RWPE2 (cell line): ENCODE results near the gene LIF.

ENCODE experiments used
- ATAC-seq: fragments of 200-7000 bp; cut with Tn5 transposase; 3 replicates; pipeline ENCODE4 v1.9.1; 2021; ENCODE audit warnings: low read depth
- DNase-seq: peaks from one replicate; pipeline ENCODE4 v3.0.0-alpha.2; 2020; ENCODE audit warnings: low spot score
- H3K27ac ChIP-seq: fragments of 450-650 bp; 2 replicates; pipeline ENCODE4 v1.5.1; 2017; ENCODE audit warnings: mild to moderate bottlenecking; ENCODE audit not compliant: poor library complexity, severe bottlenecking
- H3K27me3 ChIP-seq: fragments of 250-450 bp; sonication (Bioruptor Pico); 2 replicates; pipeline ENCODE4 v1.5.1; 2021; ENCODE audit warnings: mild to moderate bottlenecking, moderate library complexity; ENCODE audit not compliant: insufficient read depth, poor library complexity, severe bottlenecking
- H3K36me3 ChIP-seq: fragments of 250-450 bp; sonication (Bioruptor Pico); 2 replicates; pipeline ENCODE4 v1.5.1; 2020; ENCODE audit warnings: low read depth, mild to moderate bottlenecking, moderate library complexity
- H3K4me1 ChIP-seq: fragments of 250-450 bp; sonication (Bioruptor Pico); 2 replicates; pipeline ENCODE4 v1.5.1; 2021; ENCODE audit warnings: mild to moderate bottlenecking, moderate library complexity; ENCODE audit not compliant: insufficient read depth, poor library complexity, severe bottlenecking
- H3K4me3 ChIP-seq: fragments of 250-450 bp; sonication (Bioruptor Pico); 2 replicates; pipeline ENCODE4 v1.5.1; 2021; ENCODE audit warnings: mild to moderate bottlenecking, moderate library complexity; ENCODE audit not compliant: severe bottlenecking
- H3K9me3 ChIP-seq: fragments of 250-450 bp; sonication (Bioruptor Pico); 2 replicates; pipeline ENCODE4 v1.5.1; 2021; ENCODE audit warnings: mild to moderate bottlenecking, moderate library complexity; ENCODE audit not compliant: severe bottlenecking
- TF ChIP-seq, protein P1 (sequence below): fragments of 450-650 bp; IDR thresholded peaks from one replicate; pipeline ENCODE4 v1.5.1; 2017; ENCODE audit warnings: mild to moderate bottlenecking, moderate library complexity; ENCODE audit not compliant: poor library complexity, severe bottlenecking

The LIF gene

DNA sequence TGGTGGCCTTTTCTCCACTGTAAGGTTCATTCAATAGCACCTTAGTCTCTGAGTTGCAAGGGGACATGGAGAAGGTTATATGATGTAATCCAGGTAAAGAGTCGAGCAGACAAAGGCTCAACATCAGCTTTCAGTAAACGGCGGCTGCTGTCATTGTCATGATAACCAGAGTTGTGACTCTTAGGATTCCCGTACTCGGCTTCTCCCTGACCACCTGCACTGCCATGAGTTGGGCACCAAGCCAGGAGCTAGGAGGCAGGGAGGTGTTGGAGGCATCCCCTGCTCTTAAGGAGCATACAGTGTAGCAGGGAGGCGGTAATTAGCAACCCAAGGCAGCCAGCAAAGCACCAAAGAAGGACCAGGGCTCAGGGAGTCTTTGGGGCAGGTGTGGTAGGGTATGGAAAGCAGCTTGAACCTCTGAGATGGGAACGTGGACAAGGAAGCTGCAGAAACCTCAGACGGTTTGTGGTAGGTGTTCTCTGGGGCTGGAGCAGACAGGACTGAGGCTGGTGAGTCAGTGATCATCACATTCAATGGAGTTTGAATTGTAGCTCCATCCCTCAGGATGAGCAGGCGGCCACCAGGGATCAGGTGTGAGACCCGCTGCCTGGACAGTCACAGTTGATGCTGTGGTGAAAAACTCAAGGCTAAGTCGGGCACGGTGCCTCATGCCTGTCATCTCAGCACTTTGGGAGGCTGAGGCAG, 31.7 kb downstream of the LIF start:
- H3K4me1 ChIP-seq = peaks cover 23% of the 10 kb centered on the region
- ATAC-seq (no peak), DNase-seq (no peak)
- no peak overlapping the region for H3K27ac ChIP-seq
- TF ChIP-seq, protein P1, sequence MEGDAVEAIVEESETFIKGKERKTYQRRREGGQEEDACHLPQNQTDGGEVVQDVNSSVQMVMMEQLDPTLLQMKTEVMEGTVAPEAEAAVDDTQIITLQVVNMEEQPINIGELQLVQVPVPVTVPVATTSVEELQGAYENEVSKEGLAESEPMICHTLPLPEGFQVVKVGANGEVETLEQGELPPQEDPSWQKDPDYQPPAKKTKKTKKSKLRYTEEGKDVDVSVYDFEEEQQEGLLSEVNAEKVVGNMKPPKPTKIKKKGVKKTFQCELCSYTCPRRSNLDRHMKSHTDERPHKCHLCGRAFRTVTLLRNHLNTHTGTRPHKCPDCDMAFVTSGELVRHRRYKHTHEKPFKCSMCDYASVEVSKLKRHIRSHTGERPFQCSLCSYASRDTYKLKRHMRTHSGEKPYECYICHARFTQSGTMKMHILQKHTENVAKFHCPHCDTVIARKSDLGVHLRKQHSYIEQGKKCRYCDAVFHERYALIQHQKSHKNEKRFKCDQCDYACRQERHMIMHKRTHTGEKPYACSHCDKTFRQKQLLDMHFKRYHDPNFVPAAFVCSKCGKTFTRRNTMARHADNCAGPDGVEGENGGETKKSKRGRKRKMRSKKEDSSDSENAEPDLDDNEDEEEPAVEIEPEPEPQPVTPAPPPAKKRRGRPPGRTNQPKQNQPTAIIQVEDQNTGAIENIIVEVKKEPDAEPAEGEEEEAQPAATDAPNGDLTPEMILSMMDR = no peak
- no peaks in the 10 kb centered on the region for H3K9me3 ChIP-seq
- H3K27me3 ChIP-seq = no peaks in the 10 kb centered on the region
- H3K36me3 ChIP-seq = no peaks in the 10 kb centered on the region
- H3K4me3 ChIP-seq = no peak overlapping the region

DNA sequence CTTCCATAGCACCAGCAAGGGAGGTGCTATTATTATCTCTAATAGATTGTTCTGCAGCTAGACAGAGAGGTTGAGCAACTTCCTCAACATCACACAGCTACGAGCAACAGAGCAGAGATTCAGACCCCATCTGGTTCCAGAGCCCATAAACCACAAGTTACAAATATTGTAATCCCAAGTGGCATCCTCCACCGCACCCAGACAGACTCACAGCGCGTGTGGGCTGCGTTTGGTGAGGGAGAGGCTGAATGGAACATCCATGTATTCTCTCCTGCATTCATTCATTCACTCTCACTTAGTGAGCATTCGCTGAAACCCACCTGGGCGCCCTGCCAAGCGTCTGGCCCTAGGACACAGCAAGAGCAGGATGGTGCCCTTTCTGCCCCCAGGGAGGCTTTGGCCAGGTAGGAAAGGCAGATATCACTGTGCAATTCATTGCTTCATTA, 33.5 kb downstream of the LIF start:
- ATAC-seq = peak; percentile 15; the same call in 2 of the 3 replicates
- Histone ChIP-seq H3K4me1 (peaks cover 32% of the 10 kb centered on the region), H3K4me3 (no peak overlapping the region), H3K27ac (peak overlapping the region; percentile 76), H3K27me3 (no peaks in the 10 kb centered on the region), H3K36me3 (no peaks in the 10 kb centered on the region), H3K9me3 (no peaks in the 10 kb centered on the region)
- TF ChIP-seq, protein P1 = no peak
- no peak for DNase-seq

DNA sequence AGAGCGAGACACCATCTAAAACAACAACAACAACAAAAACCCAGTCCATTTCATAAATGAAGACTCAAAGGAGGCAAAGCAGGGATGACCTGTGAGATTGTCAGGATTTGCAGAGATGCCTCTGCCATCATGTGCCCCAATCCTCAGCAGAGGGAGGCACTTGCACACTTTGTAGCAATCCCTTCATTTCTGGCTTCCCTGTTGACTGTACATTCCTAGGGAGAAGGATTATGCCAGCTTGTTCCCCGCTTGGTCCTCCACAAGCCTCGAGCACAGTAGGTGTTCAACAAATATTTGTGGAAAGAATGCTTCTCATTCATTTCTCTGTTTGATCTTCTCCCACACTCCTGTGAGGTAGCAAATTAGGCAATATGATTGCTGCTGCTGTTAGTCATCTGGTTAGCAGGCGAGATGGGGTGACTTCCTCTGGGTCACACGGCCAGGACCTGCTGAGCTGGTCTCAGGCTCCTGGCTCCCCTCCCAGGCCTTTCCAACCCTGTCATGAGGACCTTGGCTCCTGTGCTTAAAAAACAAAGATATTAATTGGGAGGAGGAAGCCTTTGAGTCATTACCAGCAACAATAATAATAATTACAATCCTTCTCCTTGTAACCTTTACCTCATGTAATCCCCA, 34.1 kb downstream of the LIF start:
- DNase-seq (peak; percentile 87), ATAC-seq (peak; percentile 77)
- Histone ChIP-seq H3K36me3 (no peaks in the 10 kb centered on the region), H3K27ac (peak overlapping the region; percentile 76), H3K27me3 (no peaks in the 10 kb centered on the region), H3K9me3 (no peaks in the 10 kb centered on the region), H3K4me3 (no peak overlapping the region), H3K4me1 (peaks cover 34% of the 10 kb centered on the region)
- TF ChIP-seq, protein P1 = peak; percentile 27

DNA sequence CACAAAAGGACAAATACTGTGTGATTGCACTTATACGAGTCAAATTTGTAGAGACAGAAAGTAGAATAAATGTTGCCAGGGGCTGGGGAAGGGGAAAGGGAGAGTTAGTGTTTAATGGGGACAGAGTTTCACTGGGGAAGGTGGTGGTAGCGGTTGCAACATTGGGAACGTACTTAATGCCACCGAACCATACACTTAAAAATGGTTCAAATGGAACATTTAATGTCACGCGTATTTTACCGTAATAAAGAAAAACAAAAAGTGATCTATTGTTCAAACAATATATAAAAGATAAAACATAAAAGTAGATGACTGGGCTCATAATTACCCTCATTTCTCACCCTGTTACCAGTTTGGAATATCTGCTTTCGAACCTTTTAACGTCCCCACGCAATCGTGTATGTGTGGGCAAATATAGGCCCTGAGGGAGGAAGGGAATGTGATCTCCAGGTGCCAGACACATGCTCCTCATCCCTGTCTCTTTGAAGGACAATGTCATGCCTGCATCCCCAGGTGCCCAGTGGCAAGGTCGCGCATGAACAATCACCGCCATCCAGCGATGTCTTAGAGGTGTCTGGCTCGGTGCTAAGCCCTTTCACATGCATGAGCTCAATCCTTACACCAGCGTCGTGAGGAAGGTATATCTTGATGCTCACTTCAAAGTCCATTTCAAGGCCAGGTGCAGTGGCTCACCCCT, 35.3 kb downstream of the LIF start:
- Histone ChIP-seq H3K4me1 (peaks cover 46% of the 10 kb centered on the region), H3K4me3 (no peak overlapping the region), H3K9me3 (no peaks in the 10 kb centered on the region), H3K27me3 (no peaks in the 10 kb centered on the region), H3K27ac (peak overlapping the region; percentile 76), H3K36me3 (no peaks in the 10 kb centered on the region)
- no peak for DNase-seq
- no peak for ATAC-seq
- TF ChIP-seq, protein P1 = no peak
